Activated naive CD4-positive, alpha-beta T cell (primary cell): ENCODE results near the gene LIM2.

Experiments used
- DNase-seq, 4 experiments: peaks; one replicate each; lab custom pipeline; 2025; lab: John Stamatoyannopoulos, UW

LIM2 gene

GRCh38 chr19:51365211-51365964, 22.4 kb downstream of the LIM2 start:
- DNase-seq = no peak

GRCh38 chr19:51364200-51365106, 23.3 kb downstream of the LIM2 start:
- DNase-seq = no peak

GRCh38 chr19:51361239-51361638, 26.5 kb downstream of the LIM2 start:
- DNase-seq = no peak

- no peak for DNase-seq
Observed at GRCh38 chr19:51359294-51359693, 28.5 kb downstream of the LIM2 start.

DNA sequence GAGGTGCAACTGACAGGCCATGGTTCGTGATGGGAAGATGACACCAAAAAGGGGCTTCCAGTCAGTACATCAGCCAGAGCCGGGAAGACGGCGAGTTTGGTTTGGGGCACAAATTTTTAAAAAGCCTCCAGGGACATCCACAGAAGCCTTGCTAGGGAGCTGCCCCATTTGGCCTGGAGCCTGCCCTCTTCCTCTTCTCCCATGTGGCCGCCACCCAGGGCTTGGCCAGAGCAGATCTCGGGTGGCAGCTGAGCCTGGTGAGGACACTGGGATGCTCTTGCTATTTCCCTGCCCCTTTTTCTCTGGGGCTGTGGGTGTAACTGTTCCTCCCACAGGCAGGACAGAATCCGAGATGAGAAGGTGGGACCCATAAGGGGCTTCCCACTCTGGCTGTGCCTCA, 29.8 kb downstream of the LIM2 start:
- DNase-seq = no peak

DNA sequence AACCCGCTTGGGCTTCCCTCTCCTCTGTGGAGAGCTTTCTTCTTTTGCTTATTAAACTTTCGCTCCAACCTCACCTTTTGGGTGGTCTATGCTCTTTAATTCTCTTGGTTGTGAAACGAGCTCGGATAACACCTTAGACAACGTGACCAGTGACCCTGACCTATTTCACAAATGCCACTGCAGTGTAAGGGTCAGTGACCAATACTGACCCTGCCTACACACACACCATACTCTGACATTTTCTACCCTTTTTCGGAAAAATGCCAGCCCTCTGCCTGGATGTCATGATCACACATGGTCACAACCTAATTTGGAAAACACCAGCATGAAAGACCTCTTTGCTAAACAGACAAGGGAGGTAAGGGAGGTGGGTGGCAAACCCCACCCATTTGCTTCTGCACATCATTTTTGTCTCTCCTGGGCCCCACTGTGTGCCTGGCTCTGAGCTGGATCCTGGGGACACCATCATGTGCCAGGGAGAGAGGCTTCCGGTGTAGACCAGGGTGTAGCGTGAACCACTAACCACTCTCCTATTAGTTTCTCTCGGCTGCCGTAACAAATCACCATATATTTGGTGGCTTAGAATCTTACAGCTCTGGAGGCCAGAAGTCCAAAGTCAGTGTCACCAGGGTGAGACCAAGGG, 31.5 kb downstream of the LIM2 start:
- no peak for DNase-seq

GRCh38 chr19:51354742-51355148, 33.0 kb downstream of the LIM2 start:
- no peak for DNase-seq

GRCh38 chr19:51354103-51354741, 33.6 kb downstream of the LIM2 start:
- DNase-seq = no peak

GRCh38 chr19:51352783-51353360, 34.9 kb downstream of the LIM2 start:
- DNase-seq = no peak

DNA sequence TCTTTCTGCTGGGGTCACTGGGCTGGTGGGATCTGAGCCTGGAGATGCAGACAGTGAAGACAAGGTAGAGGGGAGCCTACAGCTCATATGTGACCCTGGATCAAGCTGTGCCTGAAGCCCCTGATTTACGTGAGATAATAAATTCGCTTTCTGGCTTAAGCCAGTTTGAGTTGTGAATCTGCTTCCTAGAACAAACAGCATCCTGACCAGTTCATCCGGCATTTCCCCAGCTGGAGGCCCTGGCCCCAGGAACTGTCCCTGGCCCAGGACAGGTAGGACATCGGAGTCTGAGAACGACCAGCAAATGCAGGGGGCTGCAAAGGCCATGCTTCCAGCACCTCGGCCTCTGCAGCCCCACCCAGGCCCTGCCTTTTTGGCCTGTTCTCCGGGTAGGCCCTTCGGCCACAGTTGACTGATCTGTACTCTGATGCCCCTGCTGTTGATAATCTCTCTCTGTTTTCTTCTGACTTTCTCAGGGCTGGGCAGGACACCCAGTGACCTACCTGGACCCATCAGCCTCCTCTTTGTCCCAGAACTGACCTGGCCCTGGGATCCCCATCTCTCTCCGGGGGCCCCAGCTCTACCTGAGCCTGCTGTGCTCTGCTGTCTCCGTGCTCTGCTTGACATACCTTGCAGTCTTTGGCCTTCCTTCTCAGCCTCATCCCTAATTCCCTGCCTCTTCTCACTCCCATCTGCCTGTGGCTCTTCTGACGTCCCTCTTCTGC, 36.3 kb downstream of the LIM2 start:
- DNase-seq = no peak

- DNase-seq = no peak
Observed at GRCh38 chr19:51347209-51347928, 40.4 kb downstream of the LIM2 start.

DNA sequence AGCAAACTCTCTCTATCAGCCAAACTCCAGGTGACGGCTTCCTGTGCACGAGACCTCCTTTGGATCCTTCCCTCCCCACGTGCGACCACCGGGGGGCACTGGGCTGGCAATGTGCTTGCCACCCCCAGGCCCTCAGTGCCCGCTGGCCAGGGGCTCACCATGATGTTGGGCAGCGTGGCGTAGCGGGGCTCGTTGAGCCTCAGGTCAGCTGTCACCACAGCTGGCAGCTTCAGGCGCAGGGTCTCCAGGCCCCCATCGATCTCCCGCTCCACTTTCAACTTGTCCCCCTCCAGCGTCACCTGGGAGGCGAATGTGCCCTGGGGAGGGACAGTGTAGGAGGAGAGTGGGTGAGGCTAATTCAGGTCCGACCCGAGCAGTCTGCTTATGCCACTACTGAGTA, 41.0 kb downstream of the LIM2 start:
- no peak for DNase-seq

GRCh38 chr19:51345076-51345620, 42.6 kb downstream of the LIM2 start:
- no peak for DNase-seq

DNA sequence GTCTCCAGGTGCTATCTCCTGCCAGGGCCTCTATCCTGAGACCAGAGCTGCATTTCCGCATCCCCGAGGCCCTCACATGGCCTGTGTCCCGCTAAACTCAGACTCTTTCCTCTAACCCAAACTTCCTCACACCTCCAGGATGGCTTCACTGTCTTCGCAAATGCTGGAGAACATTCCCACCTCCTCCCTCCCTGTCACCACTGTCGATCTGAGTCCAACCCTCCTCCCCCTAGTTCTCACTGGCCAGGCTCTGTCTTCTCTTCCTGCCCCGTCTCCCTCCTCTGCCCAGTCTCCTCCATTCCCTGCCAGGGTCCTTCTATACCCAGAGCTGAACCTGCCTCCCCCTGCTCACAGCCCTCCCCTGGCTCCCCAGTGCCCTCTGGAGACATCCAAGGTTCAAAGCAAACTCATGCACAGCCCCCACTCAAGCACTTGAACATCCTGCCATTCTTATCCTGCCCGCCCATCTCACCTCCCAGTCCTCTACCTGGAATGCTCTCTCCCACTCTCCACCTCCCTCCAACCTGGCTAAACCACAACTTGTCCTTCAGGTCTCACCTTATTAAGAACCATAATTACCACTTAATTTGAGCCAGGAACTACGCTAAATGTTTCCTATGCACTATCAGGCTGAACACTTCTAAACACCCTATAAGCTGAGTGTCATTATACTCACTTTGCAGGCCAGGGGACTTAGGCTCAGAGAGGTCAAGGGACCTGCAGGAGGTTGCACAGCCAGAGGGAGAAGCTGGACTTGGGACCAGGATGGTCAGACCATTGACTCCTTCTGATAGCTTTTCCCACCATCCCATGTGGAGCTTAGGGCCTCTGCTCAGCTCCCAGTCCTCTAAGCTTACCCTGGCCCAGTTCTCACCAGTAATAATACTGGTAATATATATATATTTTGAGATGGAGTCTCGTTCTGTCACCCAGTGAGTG, 44.9 kb downstream of the LIM2 start:
- DNase-seq = no peak

- no peak for DNase-seq
Observed at GRCh38 chr19:51341976-51342580, 45.7 kb downstream of the LIM2 start, which contains the start of gene VSIG10L. VSIG10L (minus strand) TSS chr19:51342139; CDS start chr19:51342124, 15 bp downstream.

- no peak for DNase-seq
Observed at GRCh38 chr19:51341066-51341465, 46.7 kb downstream of the LIM2 start.

DNA sequence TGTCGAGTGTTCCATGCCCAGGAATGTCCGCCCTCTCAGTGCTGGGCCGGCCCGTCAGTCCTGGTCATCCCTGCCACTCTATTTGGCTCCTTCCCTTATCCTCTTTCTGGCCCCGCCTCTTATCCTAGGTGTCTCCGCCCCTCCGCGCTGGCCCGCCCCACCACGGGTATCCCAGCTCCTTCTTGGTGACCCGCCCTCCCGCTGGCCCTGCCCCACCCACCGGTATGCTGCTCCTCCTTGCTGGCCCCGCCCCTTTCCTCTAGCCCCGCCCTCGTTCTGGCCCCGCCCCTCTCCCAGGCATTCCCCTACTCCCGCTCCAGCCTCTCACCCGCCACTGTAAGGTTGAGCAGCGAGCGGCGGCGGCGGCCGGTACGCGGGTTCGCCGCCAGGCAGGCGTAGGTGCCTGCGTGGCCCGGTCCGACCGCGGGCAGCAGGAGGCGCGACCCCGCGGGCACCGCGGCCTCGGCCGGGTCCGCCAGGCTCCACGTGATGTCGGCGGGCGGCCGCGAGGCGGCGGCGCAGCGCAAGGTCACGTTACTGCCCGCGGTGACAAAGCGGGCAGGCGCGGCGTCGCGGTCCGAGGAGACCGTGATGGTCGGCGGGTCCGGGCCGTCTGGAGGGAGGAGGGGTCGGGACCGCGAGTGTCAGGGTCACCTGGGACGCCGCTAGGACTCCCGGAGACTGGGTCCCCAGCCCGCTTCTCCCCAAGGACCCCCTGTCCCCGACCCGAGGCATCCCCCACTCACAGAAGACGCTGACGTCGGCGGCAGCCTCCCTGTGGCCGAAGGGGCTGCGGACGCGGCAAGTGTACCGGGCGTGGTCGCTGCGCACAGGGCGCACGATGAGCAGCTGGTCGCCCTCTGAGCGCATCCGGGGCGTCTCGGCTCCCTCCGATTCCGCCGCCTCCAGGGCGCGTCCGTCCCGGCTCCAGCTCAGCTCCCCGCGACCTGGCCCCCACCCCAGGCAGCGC, 47.8 kb downstream of the LIM2 start:
- peak; percentile 45 to 72 (median 67) for DNase-seq
